Kidney capillary endothelial cell (primary cell): ENCODE data around the gene IGSF9B.
A peak's percentile ranks its signal among the peaks of the same experiment; 100 is the strongest.

Experiments used
- DNase-seq: peaks from one replicate; pipeline ENCODE4 v3.0.0-alpha.2; 2018; ENCODE audit warnings: low spot score

Gene IGSF9B

GRCh38 chr11:133953999-133954398 lies 2.8 kb downstream of the IGSF9B start:
- no peak for DNase-seq

- no peak for DNase-seq
Observed at GRCh38 chr11:133953547-133953946, 3.2 kb downstream of the IGSF9B start.

GRCh38 chr11:133952199-133953190 lies 4.3 kb downstream of the IGSF9B start:
- DNase-seq = no peak

DNA sequence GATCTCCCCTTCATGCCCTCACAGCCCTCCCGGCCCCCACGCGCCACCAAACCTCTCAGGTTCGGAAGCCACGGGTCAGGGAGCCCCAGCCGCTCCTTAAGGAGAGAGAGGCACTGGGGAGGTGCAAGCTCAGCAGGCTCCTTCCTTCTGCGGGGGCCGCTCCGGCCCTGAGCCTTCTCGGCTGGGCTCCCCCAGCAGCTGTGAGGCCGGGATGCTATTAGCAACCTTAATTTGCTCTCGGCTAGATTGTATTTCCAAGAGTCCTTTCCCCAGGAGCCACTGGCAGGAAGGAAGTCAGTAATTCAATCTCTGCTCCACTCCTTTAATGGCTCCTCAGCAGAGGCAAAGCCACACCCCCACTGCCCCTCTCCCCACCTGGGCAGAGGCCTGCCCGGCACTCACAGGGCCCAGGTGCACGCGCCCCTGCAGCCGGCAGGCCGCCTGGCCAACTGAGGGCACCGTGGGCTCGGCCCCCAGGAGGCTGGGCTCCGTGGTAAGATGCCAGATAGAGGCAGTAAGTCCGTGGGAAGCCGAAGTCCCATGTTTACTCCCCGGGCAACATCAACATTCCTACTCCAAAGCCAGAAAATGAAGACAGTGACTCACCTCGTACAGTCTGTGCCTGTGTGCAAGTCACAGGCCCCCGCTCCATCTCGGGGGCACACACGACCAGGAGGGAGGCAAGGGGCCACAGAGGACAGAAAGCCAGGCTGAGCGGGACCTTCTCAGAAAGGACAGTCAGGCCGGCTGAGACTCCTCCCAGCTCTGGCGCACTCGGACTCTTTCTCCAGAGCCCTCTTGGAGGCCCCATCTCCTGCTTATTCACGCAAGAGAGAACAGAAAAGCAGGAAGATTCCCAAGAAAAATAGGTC lies 5.2 kb downstream of the IGSF9B start:
- no peak for DNase-seq

DNA sequence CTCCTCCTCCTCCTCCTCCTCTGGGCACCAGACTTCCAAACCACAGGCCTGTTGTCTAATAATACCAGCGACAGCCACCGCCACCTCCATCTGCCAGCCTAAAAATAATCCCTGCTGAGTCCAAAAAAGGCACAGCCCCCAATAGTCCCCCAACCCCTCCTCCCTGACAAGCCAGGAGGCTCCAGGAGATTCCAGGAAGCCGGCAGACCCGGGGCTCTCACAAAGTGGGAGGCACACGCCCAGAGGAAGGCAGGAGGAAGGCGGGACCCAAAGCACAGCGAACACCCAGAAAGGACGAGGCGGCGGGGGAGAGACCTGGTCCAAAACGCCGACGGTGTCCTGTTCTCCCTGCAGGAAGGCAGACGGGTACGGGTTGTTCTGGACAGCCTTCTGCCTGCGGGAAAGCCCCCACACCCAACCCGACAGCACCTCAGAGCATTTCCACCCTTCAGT lies 5.9 kb downstream of the IGSF9B start:
- no peak for DNase-seq

GRCh38 chr11:133950421-133950820 lies 6.3 kb downstream of the IGSF9B start:
- DNase-seq = no peak

DNA sequence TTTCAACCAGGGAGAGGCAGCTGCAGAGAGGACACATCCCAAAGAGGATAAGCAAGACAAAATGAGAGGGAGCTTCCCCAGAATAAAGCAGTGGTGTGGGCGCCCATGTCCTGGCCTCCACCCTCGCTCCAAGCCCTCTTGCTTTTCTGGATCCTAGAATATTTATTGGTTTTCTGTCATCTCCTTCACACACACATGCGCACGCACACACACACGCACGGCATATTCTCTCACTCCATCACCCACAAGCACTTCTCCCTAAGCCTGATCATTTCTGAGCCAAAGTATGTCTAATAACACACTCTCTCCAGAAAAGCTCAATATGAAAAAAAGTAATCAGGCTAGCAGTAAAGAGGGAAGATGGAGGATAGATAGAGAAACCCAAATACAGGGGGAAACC lies 7.6 kb downstream of the IGSF9B start:
- DNase-seq = no peak

- no peak for DNase-seq
Observed at GRCh38 chr11:133948711-133949110, 8.1 kb downstream of the IGSF9B start.

DNA sequence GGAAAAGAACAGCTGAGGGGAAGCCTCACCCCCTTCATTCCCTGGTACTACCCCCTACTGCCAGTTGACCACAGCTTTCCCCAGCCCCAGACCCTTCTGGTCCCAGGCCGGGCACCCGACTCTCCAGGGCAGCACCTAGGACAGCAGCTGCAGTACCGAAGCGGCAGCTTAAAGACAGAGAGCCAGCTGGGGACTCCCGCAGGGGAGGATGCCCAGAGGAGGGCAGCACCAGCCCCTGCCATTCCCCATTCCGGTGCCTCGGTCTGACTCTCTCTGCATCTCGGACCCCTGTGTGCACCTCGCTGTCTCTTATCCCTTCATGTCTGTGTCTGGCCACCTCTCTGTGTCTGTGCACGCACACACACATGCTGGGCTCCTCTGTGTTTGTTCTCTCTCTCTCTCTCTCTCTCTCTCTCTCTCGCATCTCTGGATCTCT lies 9.4 kb downstream of the IGSF9B start:
- DNase-seq = peak; percentile 56

GRCh38 chr11:133946541-133947318 lies 10.0 kb downstream of the IGSF9B start:
- DNase-seq = no peak

DNA sequence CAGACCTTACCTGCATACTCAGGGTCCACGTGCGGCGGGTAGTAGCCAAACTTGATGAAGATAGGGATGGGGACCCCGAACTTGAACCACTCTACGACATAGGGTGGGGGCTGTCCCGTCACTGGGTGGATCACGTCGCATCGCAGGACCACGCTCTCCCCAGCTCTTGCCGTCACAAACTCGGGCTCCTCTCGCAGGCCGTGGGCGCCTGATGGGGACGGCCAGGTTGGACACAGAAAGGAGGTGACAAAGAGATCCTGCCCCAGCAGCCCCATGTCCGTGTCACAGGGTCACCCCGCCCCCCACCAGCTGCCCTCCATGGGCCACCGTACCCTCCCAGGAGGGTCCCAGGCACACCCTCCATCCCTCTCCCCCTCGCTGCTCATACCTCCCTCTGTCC lies 10.7 kb downstream of the IGSF9B start:
- no peak for DNase-seq

- DNase-seq = no peak
Observed at GRCh38 chr11:133945087-133945974, 11.4 kb downstream of the IGSF9B start.

- no peak for DNase-seq
Observed at GRCh38 chr11:133943950-133944698, 12.6 kb downstream of the IGSF9B start.

GRCh38 chr11:133942577-133942976 lies 14.2 kb downstream of the IGSF9B start:
- no peak for DNase-seq

- DNase-seq = no peak
Observed at GRCh38 chr11:133941546-133941945, 15.2 kb downstream of the IGSF9B start.

GRCh38 chr11:133940034-133940433 lies 16.7 kb downstream of the IGSF9B start:
- DNase-seq = no peak

DNA sequence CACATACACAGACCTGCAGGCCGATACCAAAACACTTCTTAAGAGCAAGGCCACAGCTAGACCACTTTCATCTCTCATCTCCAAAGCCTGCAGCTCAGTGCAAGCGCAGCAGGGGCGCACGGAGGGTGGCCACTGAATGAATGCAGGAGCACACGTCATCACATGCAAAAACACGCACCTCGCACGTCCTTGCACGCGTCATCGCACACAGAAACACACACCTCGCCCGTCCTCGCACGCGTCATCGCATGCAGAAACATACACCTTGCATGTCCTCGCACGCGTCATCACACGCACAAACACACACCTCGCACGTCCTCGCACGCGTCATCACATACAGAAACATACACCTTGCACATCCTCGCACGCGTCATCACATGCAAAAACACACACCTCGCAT lies 17.2 kb downstream of the IGSF9B start:
- DNase-seq = no peak

- no peak for DNase-seq
Observed at GRCh38 chr11:133938166-133938565, 18.6 kb downstream of the IGSF9B start.

DNA sequence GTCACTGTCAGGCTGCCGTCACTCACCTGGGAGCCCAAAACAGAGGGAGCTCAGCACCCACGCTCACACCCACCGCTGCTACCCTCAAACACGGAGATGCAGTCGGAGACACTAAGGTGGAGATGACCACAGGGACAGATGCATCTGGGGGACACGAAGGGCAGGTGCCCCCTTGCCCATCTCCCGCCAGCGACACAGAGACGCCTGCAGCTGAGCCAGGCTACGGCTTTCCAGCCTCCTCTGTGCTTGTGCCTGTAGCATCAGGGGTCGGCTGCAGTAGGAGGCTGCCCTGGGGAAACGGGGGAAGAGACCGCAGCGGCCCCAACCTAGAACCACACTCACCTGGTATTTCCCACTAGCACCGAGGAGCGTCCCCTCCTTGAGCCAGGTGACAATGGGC lies 19.3 kb downstream of the IGSF9B start:
- no peak for DNase-seq

DNA sequence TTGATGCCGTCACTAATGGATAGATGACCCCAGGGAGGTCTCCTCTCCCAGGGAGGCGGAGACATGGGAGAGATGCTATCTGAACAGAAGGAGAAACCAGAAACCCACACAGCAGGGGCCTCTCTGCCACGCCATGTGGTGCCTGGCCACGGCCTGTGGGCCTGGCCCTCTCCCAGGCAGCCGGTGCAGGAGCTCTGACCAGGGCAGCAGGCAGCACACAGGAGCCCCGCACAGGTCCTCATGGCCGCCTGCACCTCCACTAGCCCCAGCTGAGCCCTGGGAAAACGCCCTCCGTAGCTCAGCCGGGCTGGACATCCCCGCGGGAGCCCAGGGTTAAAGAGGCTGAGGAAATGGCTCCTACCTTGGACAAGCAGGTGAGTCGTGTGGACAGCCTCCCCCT lies 19.8 kb downstream of the IGSF9B start:
- no peak for DNase-seq
